Glomerular visceral epithelial cell (primary cell): ENCODE measurements around the gene MCM6.

Experiments used
- DNase-seq: peaks from one replicate; pipeline ENCODE4 v3.0.0-alpha.2; 2016; ENCODE audit errors: extremely low spot score

MCM6 gene

GRCh38 chr2:135863233-135863632 lies 13.0 kb downstream of the MCM6 start:
- no peak for DNase-seq

- no peak for DNase-seq
These were observed 13.5 kb downstream of the MCM6 start for GRCh38 chr2:135862718-135863117.

GRCh38 chr2:135853401-135853800 lies 22.8 kb downstream of the MCM6 start:
- no peak for DNase-seq

- DNase-seq: no peak
These were observed 24.4 kb downstream of the MCM6 start for GRCh38 chr2:135851858-135852257.

GRCh38 chr2:135850892-135851668 lies 25.2 kb downstream of the MCM6 start:
- DNase-seq: no peak

- no peak for DNase-seq
These were observed 27.2 kb downstream of the MCM6 start for GRCh38 chr2:135849087-135849486.

- no peak for DNase-seq
These were observed 30.2 kb downstream of the MCM6 start for GRCh38 chr2:135845997-135846396.

- no peak for DNase-seq
These were observed 31.0 kb downstream of the MCM6 start for GRCh38 chr2:135845257-135845656.

- no peak for DNase-seq
These were observed 31.8 kb downstream of the MCM6 start for GRCh38 chr2:135844301-135844895.

GRCh38 chr2:135843671-135844070 lies 32.6 kb downstream of the MCM6 start:
- DNase-seq: peak; percentile 63

GRCh38 chr2:135840601-135841000 lies 35.6 kb downstream of the MCM6 start:
- DNase-seq: no peak

- DNase-seq: no peak
These were observed 36.5 kb downstream of the MCM6 start for GRCh38 chr2:135839713-135840112.

- no peak for DNase-seq
These were observed 37.7 kb downstream of the MCM6 start for GRCh38 chr2:135838502-135838901.

- no peak for DNase-seq
These were observed 39.5 kb downstream of the MCM6 start, which contains the start of gene LCT for GRCh38 chr2:135836596-135837270. LCT (minus strand) TSS chr2:135837184; CDS start chr2:135837169, 15 bp downstream.

- no peak for DNase-seq
These were observed 43.4 kb downstream of the MCM6 start for GRCh38 chr2:135832891-135833290.

GRCh38 chr2:135831180-135831812 lies 44.9 kb downstream of the MCM6 start:
- no peak for DNase-seq

GRCh38 chr2:135829378-135830135 lies 46.7 kb downstream of the MCM6 start:
- no peak for DNase-seq

GRCh38 chr2:135826544-135826943 lies 49.7 kb downstream of the MCM6 start:
- DNase-seq: no peak

- DNase-seq: no peak
These were observed 50.6 kb downstream of the MCM6 start for GRCh38 chr2:135825550-135826176.

GRCh38 chr2:135825131-135825530 lies 51.1 kb downstream of the MCM6 start:
- DNase-seq: no peak

- DNase-seq: no peak
These were observed 53.4 kb downstream of the MCM6 start for GRCh38 chr2:135822855-135823254.
